Measurements from ENCODE around the gene MMP27. TPM values are rescaled to one million over a fixed set of nuclear protein-coding genes. Genes with fewer than 3 reads are reported as not detected.

The MMP27 gene
- total and polyA plus RNA-seq, 2 donors (not counting 1 experiment from before 2014, with no cell fraction given): not detected

- H3K4me3 Mint-ChIP-seq: no peak overlapping the region
- Histone ChIP-seq H3K27me3 (replicated peaks in 1 of 4; ENCODE audit: control extremely low read depth in 1 of 4, control insufficient read depth in 3 of 4, insufficient read depth in 4 of 4, low read length in 3 of 4) (peaks cover 0 to 3% (median 0%) of the 10 kb centered on the region in 4 experiments), H2AFZ (ENCODE audit: insufficient read depth, low read depth, low read length, poor library complexity, severe bottlenecking) (no peak overlapping the region), H3K9ac (ENCODE audit: low read length) (no peak overlapping the region), H3K4me2 (replicated peaks; ENCODE audit: low read depth, low read length, poor library complexity, severe bottlenecking) (no peak overlapping the region), H3K27ac (ENCODE audit: low read length in 2 of 2) (no peak overlapping the region), H4K20me1 (ENCODE audit: control insufficient read depth, insufficient read depth, low read length, poor library complexity, severe bottlenecking) (no peaks in the 10 kb centered on the region), H3K36me3 (replicated peaks in 1 of 2; ENCODE audit: control extremely low read depth in 1 of 2, control insufficient read depth in 1 of 2, extremely low read depth in 1 of 2, insufficient read depth in 2 of 2, low read length in 1 of 2) (no peaks in the 10 kb centered on the region), H3K4me1 (ENCODE audit: control insufficient read depth in 2 of 2, insufficient read depth in 2 of 2, low read length in 2 of 2) (no peaks in the 10 kb centered on the region), H3K79me2 (ENCODE audit: control insufficient read depth, insufficient read depth, low read length) (no peaks in the 10 kb centered on the region), H3K9me3 (ENCODE audit: control extremely low read depth in 1 of 3, control insufficient read depth in 2 of 3, insufficient read depth in 1 of 3, low read length in 2 of 3) (no peaks in the 10 kb centered on the region), H3K4me3 (ENCODE audit: control extremely low read depth in 1 of 5, extremely low read depth in 1 of 5, insufficient read depth in 1 of 5, low read depth in 2 of 5, low read length in 4 of 5) (no peak overlapping the region)
- H3K4me1 Mint-ChIP-seq: no peaks in the 10 kb centered on the region
- H3K27me3 Mint-ChIP-seq: peaks cover 39% of the 10 kb centered on the region
- POLR2A ChIA-PET: no interaction called here
- ATAC-seq (ENCODE audit: low read depth): no peak
- H3K27ac Mint-ChIP-seq: no peak overlapping the region
- TF ChIP-seq EZH2 (IDR thresholded peaks at IDR 0.05; ENCODE audit: borderline replicate concordance, insufficient read depth, low read depth, low read length, poor library complexity, severe bottlenecking): no peak
- no peak for TF ChIP-seq CTCF (IDR thresholded peaks at IDR 0.05)
- intact Hi-C loops (cut with micrococcal nuclease): no loop called here
- DNase-seq: no peak
- H3K9me3 Mint-ChIP-seq (ENCODE audit: insufficient read depth): peaks cover 2% of the 10 kb centered on the region
- CTCF ChIA-PET: no interaction called here
- WGBS (ENCODE audit: insufficient coverage): no CpG with 5 or more reads among the region's 1 CpG
Measured at GRCh38 chr11:102680945-102681344, 24.6 kb downstream of the MMP27 start.

- Histone ChIP-seq H3K27ac (ENCODE audit: low read length in 2 of 2) (no peak overlapping the region), H3K4me3 (ENCODE audit: control extremely low read depth in 1 of 5, extremely low read depth in 1 of 5, insufficient read depth in 1 of 5, low read depth in 2 of 5, low read length in 4 of 5) (no peak overlapping the region), H3K9me3 (ENCODE audit: control extremely low read depth in 1 of 3, control insufficient read depth in 2 of 3, insufficient read depth in 1 of 3, low read length in 2 of 3) (no peaks in the 10 kb centered on the region), H3K36me3 (replicated peaks in 1 of 2; ENCODE audit: control extremely low read depth in 1 of 2, control insufficient read depth in 1 of 2, extremely low read depth in 1 of 2, insufficient read depth in 2 of 2, low read length in 1 of 2) (no peaks in the 10 kb centered on the region), H4K20me1 (ENCODE audit: control insufficient read depth, insufficient read depth, low read length, poor library complexity, severe bottlenecking) (no peaks in the 10 kb centered on the region), H3K4me1 (ENCODE audit: control insufficient read depth in 2 of 2, insufficient read depth in 2 of 2, low read length in 2 of 2) (no peaks in the 10 kb centered on the region), H3K9ac (ENCODE audit: low read length) (no peak overlapping the region), H3K4me2 (replicated peaks; ENCODE audit: low read depth, low read length, poor library complexity, severe bottlenecking) (no peak overlapping the region), H3K27me3 (replicated peaks in 1 of 4; ENCODE audit: control extremely low read depth in 1 of 4, control insufficient read depth in 3 of 4, insufficient read depth in 4 of 4, low read length in 3 of 4) (no peaks in the 10 kb centered on the region), H2AFZ (ENCODE audit: insufficient read depth, low read depth, low read length, poor library complexity, severe bottlenecking) (no peak overlapping the region), H3K79me2 (ENCODE audit: control insufficient read depth, insufficient read depth, low read length) (no peaks in the 10 kb centered on the region)
- TF ChIP-seq CTCF (IDR thresholded peaks at IDR 0.05) (no peak), EZH2 (IDR thresholded peaks at IDR 0.05; ENCODE audit: borderline replicate concordance, insufficient read depth, low read depth, low read length, poor library complexity, severe bottlenecking) (no peak)
- peaks cover 37% of the 10 kb centered on the region for H3K27me3 Mint-ChIP-seq
- no peaks in the 10 kb centered on the region for H3K4me1 Mint-ChIP-seq
- 78% methylated on average over 1 of the region's 2 CpGs for WGBS (ENCODE audit: insufficient coverage)
- DNase-seq (no peak), ATAC-seq (ENCODE audit: low read depth) (no peak)
- CTCF ChIA-PET: interaction anchor here (3.8 kb wide), 1 partner anchor 12 kb away, joined by 22 read pairs; no protein-coding TSS in a partner anchor
- no peaks in the 10 kb centered on the region for H3K9me3 Mint-ChIP-seq (ENCODE audit: insufficient read depth)
- no peak overlapping the region for H3K4me3 Mint-ChIP-seq
- intact Hi-C loops (cut with micrococcal nuclease): no loop called here
- no peak overlapping the region for H3K27ac Mint-ChIP-seq
- POLR2A ChIA-PET: no interaction called here
Measured at GRCh38 chr11:102678022-102678421, 27.5 kb downstream of the MMP27 start.

Data from B cell (primary cell).